ENCODE data around the gene MAP4K2.

The MAP4K2 gene

GRCh38 chr11:64744544-64745188 lies 58.3 kb downstream of the MAP4K2 start:
- in situ Hi-C loops (cut with MboI; ENCODE audit: low pct_unique_long_range_greater_than_20kb, low sequenced_read_pairs, unreplicated experiment): no loop called here
- DNase-seq (ENCODE audit: low spot score): peak; percentile 87
- no peak for TF ChIP-seq CTCF (IDR thresholded peaks at IDR 0.05; ENCODE audit: extremely low read depth, insufficient read depth, missing control alignments)

- in situ Hi-C loops (cut with MboI; ENCODE audit: low pct_unique_long_range_greater_than_20kb, low sequenced_read_pairs, unreplicated experiment): no loop called here
- peak; percentile 83 for DNase-seq (ENCODE audit: low spot score)
- TF ChIP-seq CTCF (IDR thresholded peaks at IDR 0.05; ENCODE audit: extremely low read depth, insufficient read depth, missing control alignments): peak; percentile 85
Measured at GRCh38 chr11:64743591-64744543, 59.1 kb downstream of the MAP4K2 start, which contains the start of gene RASGRP2. RASGRP2 (minus strand) TSS chr11:64744142; CDS start chr11:64742866, 1,276 bp downstream.

- in situ Hi-C loops (cut with MboI; ENCODE audit: low pct_unique_long_range_greater_than_20kb, low sequenced_read_pairs, unreplicated experiment): no loop called here
- peak; percentile 76 for TF ChIP-seq CTCF (IDR thresholded peaks at IDR 0.05; ENCODE audit: extremely low read depth, insufficient read depth, missing control alignments)
- peak; percentile 95 for DNase-seq (ENCODE audit: low spot score)
Measured at GRCh38 chr11:64742889-64743590, 60.0 kb downstream of the MAP4K2 start.

GRCh38 chr11:64742087-64742888 lies 60.7 kb downstream of the MAP4K2 start:
- TF ChIP-seq CTCF (IDR thresholded peaks at IDR 0.05; ENCODE audit: extremely low read depth, insufficient read depth, missing control alignments): peak; percentile 12
- in situ Hi-C loops (cut with MboI; ENCODE audit: low pct_unique_long_range_greater_than_20kb, low sequenced_read_pairs, unreplicated experiment): no loop called here
- peak; percentile 76 for DNase-seq (ENCODE audit: low spot score)

- TF ChIP-seq CTCF (IDR thresholded peaks at IDR 0.05; ENCODE audit: extremely low read depth, insufficient read depth, missing control alignments): no peak
- no peak for DNase-seq (ENCODE audit: low spot score)
- in situ Hi-C loops (cut with MboI; ENCODE audit: low pct_unique_long_range_greater_than_20kb, low sequenced_read_pairs, unreplicated experiment): no loop called here
Measured at GRCh38 chr11:64741375-64742086, 61.5 kb downstream of the MAP4K2 start.
